Measurements from ENCODE around the gene SOS2.

SOS2 gene
- long read RNA-seq, donor 1, full-length matches to known transcripts = 1 of 1 reads
- long read RNA-seq, donor 1, partial matches to known transcripts = 0 of 1 reads
- long read RNA-seq, donor 1, other reads (novel, unspliced or antisense) = 0 of 1 reads
- long read RNA-seq, donor 2 = 0 reads
- long read RNA-seq, donor 3 = 0 reads
- long read RNA-seq, donor 4, full-length matches to known transcripts = 2 of 17 reads
- long read RNA-seq, donor 4, partial matches to known transcripts = 15 of 17 reads
- long read RNA-seq, donor 4, other reads (novel, unspliced or antisense) = 0 of 17 reads
- long read RNA-seq, donor 5 = 0 reads
- long read RNA-seq, donor 6, full-length matches to known transcripts = 2 of 2 reads
- long read RNA-seq, donor 6, partial matches to known transcripts = 0 of 2 reads
- long read RNA-seq, donor 6, other reads (novel, unspliced or antisense) = 0 of 2 reads
- long read RNA-seq, donor 7 = 0 reads
- long read RNA-seq, donor 8, full-length matches to known transcripts = 3 of 3 reads
- long read RNA-seq, donor 8, partial matches to known transcripts = 0 of 3 reads
- long read RNA-seq, donor 8, other reads (novel, unspliced or antisense) = 0 of 3 reads

GRCh38 chr14:50231475-50232275 lies at the start of gene SOS2:
Gene SOS2, minus strand, starts transcription at chr14:50231578. Its CDS starts 295 bp downstream, at chr14:50231283.
- peak; percentile 99 for DNase-seq

- DNase-seq = no peak
Observed at GRCh38 chr14:50272498-50272897, 41.1 kb upstream of the SOS2 start.

GRCh38 chr14:50270932-50271331 lies 39.6 kb upstream of the SOS2 start:
- DNase-seq = no peak

GRCh38 chr14:50265029-50265428 lies 33.7 kb upstream of the SOS2 start:
- DNase-seq = no peak

GRCh38 chr14:50263321-50263720 lies 31.9 kb upstream of the SOS2 start:
- no peak for DNase-seq

- no peak for DNase-seq
Observed at GRCh38 chr14:50262865-50263264, 31.5 kb upstream of the SOS2 start.

GRCh38 chr14:50260511-50260910 lies 29.1 kb upstream of the SOS2 start:
- DNase-seq = no peak

GRCh38 chr14:50260072-50260471 lies 28.7 kb upstream of the SOS2 start:
- DNase-seq = no peak

GRCh38 chr14:50257732-50258131 lies 26.4 kb upstream of the SOS2 start:
- DNase-seq = no peak

- DNase-seq = no peak
Observed at GRCh38 chr14:50254248-50254647, 22.9 kb upstream of the SOS2 start.

GRCh38 chr14:50249136-50249775 lies 17.9 kb upstream of the SOS2 start:
- DNase-seq = no peak

GRCh38 chr14:50247245-50247644 lies 15.9 kb upstream of the SOS2 start:
- no peak for DNase-seq

GRCh38 chr14:50242566-50243310 lies 11.4 kb upstream of the SOS2 start:
- DNase-seq = no peak

- no peak for DNase-seq
Observed at GRCh38 chr14:50242096-50242495, 10.7 kb upstream of the SOS2 start.

GRCh38 chr14:50237427-50237826 lies 6.0 kb upstream of the SOS2 start:
- no peak for DNase-seq

GRCh38 chr14:50233951-50234250 lies 2.5 kb upstream of the SOS2 start:
- DNase-seq = no peak

- DNase-seq = no peak
Observed at GRCh38 chr14:50233166-50233950, 2.0 kb upstream of the SOS2 start.

GRCh38 chr14:50232276-50232642 lies 881 bp upstream of the SOS2 start:
- no peak for DNase-seq

GRCh38 chr14:50230701-50231474 lies 490 bp downstream of the SOS2 start:
- DNase-seq = peak; percentile 85

GRCh38 chr14:50230401-50230700 lies 1.0 kb downstream of the SOS2 start:
- DNase-seq = no peak

- DNase-seq = no peak
Observed at GRCh38 chr14:50229681-50230080, 1.7 kb downstream of the SOS2 start.
